DMS114 treated with DMSO at 0.1 percent for 48 hours (cell line): Measurements from ENCODE around the gene MPND.

ENCODE experiments used
- DNase-seq: peaks from one replicate; lab custom pipeline; 2025; ENCODE audit not compliant: unreplicated experiment; lab: John Stamatoyannopoulos, UW

MPND gene

GRCh38 chr19:4319067-4319718 is 24.2 kb upstream of the MPND start:
- no peak for DNase-seq

GRCh38 chr19:4320419-4320818 is 22.9 kb upstream of the MPND start:
- no peak for DNase-seq

- DNase-seq: no peak
These were observed 20.3 kb upstream of the MPND start for GRCh38 chr19:4322942-4323665.

GRCh38 chr19:4323692-4324091 is 19.7 kb upstream of the MPND start:
- no peak for DNase-seq

GRCh38 chr19:4324228-4324627 is 19.1 kb upstream of the MPND start:
- no peak for DNase-seq

- DNase-seq: no peak
These were observed 17.0 kb upstream of the MPND start for GRCh38 chr19:4326215-4326836.

- no peak for DNase-seq
These were observed 16.5 kb upstream of the MPND start for GRCh38 chr19:4326837-4327251.

GRCh38 chr19:4327252-4327876 is 16.0 kb upstream of the MPND start:
- peak; percentile 76 for DNase-seq

- DNase-seq: no peak
These were observed 15.5 kb upstream of the MPND start for GRCh38 chr19:4327877-4328242.

GRCh38 chr19:4328243-4328990 is 14.9 kb upstream of the MPND start:
- DNase-seq: peak; percentile 88

GRCh38 chr19:4328991-4329681 is 14.2 kb upstream of the MPND start:
- peak; percentile 20 for DNase-seq

GRCh38 chr19:4329858-4330257 is 13.5 kb upstream of the MPND start:
- no peak for DNase-seq

- no peak for DNase-seq
These were observed 8.3 kb upstream of the MPND start for GRCh38 chr19:4334929-4335570.

- no peak for DNase-seq
These were observed 5.4 kb upstream of the MPND start for GRCh38 chr19:4337906-4338440.

GRCh38 chr19:4338441-4339355 is 4.7 kb upstream of the MPND start, which contains the start of gene STAP2:
STAP2 (minus strand) TSS chr19:4338827; CDS start chr19:4338753, 74 bp downstream.
- no peak for DNase-seq

- no peak for DNase-seq
These were observed 1.1 kb upstream of the MPND start for GRCh38 chr19:4342314-4342614.

- peak; percentile 98 for DNase-seq
These were observed 570 bp upstream of the MPND start for GRCh38 chr19:4342615-4343369.

- DNase-seq: no peak
These were observed 2.1 kb downstream of the MPND start for GRCh38 chr19:4345342-4346019.
